PC-3 (cell line): ENCODE results near the gene SNAP23.

Experiments used
- CTCF ChIP-seq: fragments of 300-600 bp; sonication (generic); conservative IDR thresholded peaks from 2 replicates; pipeline ENCODE4 v1.5.1; 2017; ENCODE audit warnings: antibody characterized with exemption, low read depth, mild to moderate bottlenecking, low read length
- EZH2 ChIP-seq: fragments of 300-600 bp; sonication (generic); IDR thresholded peaks from one replicate; pipeline ENCODE4 v1.6.1; 2017; ENCODE audit warnings: antibody characterized with exemption, mild to moderate bottlenecking, low read length; ENCODE audit not compliant: unreplicated experiment

- TF ChIP-seq EZH2 (no peak), CTCF (no peak)
Measured at GRCh38 chr15:42448281-42448680, 47.2 kb upstream of the SNAP23 start.
